Keratinocyte (primary cell): ENCODE measurements around the gene FMO1.

Source experiments
- EZH2 ChIP-seq: IDR thresholded peaks from one replicate; pipeline ENCODE4 v1.6.1; 2012; ENCODE audit warnings: inconsistent platforms, mild to moderate bottlenecking, low read length, moderate library complexity
- TF ChIP-seq, protein P1 (sequence below), 3 experiments: IDR thresholded peaks in 1 of 3; conservative IDR thresholded peaks in 1 of 3; optimal IDR thresholded peaks in 1 of 3; 2 replicates in 2 of 3; 3 replicates in 1 of 3; pipeline versions ENCODE3 to v1.5.1; 2011; ENCODE audit warnings: low read length in 3 of 3, mild to moderate bottlenecking in 3 of 3, moderate library complexity in 2 of 3, control low read depth in 1 of 3, inconsistent platforms in 1 of 3; ENCODE audit not compliant: insufficient read depth in 2 of 3; ENCODE audit errors: extremely low read depth in 1 of 3

DNA sequence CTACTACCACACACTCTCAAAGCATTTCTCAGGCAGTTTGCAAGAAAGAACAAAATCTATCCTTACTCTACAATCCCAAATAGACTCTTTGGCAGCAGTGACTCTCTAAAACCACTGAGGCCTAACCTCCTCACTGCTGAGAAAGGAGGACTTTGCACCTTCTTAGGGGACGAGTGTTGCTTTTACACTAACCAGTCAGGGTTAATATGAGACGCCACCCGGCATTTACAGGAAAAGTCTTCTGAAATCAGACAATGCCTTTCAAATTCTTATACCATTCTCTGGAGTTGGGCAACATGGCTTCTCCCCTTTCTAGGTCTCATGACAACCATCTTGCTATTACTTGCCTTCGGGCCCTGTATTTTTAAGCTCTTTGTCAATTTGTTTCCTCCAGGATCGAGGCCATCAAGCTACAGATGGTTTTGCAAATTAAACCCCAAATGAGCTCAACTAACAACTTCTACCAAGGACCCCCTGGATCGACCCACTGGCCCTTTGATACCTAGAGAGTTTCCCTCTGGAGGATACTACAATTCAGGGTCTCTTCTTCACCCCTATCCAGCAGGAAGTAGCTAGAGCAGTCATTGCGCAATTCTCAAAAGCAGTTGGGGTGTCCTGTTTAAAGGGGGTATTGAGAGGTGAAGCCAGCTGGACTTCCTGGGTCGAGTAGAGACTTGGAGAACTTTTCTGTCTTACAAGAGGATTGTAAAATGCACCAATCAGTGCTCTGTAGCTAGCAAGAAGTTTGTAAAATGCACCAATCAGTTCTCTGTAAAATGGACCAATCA is 63.7 kb downstream of the FMO1 start:
- TF ChIP-seq, protein P1, sequence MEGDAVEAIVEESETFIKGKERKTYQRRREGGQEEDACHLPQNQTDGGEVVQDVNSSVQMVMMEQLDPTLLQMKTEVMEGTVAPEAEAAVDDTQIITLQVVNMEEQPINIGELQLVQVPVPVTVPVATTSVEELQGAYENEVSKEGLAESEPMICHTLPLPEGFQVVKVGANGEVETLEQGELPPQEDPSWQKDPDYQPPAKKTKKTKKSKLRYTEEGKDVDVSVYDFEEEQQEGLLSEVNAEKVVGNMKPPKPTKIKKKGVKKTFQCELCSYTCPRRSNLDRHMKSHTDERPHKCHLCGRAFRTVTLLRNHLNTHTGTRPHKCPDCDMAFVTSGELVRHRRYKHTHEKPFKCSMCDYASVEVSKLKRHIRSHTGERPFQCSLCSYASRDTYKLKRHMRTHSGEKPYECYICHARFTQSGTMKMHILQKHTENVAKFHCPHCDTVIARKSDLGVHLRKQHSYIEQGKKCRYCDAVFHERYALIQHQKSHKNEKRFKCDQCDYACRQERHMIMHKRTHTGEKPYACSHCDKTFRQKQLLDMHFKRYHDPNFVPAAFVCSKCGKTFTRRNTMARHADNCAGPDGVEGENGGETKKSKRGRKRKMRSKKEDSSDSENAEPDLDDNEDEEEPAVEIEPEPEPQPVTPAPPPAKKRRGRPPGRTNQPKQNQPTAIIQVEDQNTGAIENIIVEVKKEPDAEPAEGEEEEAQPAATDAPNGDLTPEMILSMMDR (optimal IDR thresholded peaks at IDR 0.05 in 1 of 3, IDR thresholded peaks at IDR 0.05 in 1 of 3, conservative IDR thresholded peaks at IDR 0.05 in 1 of 3; ENCODE audit: extremely low read depth in 1 of 3, insufficient read depth in 2 of 3, low read length in 3 of 3), result no peak
- TF ChIP-seq EZH2, result no peak
